Mesothelial cell of epicardium (in vitro differentiated cells): ENCODE measurements around the gene ARPIN. TPM values are rescaled to one million over a fixed set of nuclear protein-coding genes. Genes with fewer than 3 reads are reported as not detected.

Experiments
- DNase-seq, 2 experiments: peaks; one replicate each; pipeline ENCODE4 v3.0.0; 2021; ENCODE audit warnings: low spot score in 2 of 2; ENCODE audit not compliant: unreplicated experiment in 2 of 2
- H3K27ac Mint-ChIP-seq: 2 replicates; pipeline ENCODE4 v1.8.0; 2021; ENCODE audit warnings: mixed read lengths
- H3K27me3 Mint-ChIP-seq: 2 replicates; pipeline ENCODE4 v1.8.0; 2021; ENCODE audit warnings: low read depth, mixed read lengths
- H3K36me3 Mint-ChIP-seq: 2 replicates; pipeline ENCODE4 v1.8.0; 2021; ENCODE audit warnings: mixed read lengths
- H3K4me1 Mint-ChIP-seq: 2 replicates; pipeline ENCODE4 v1.8.0; 2021; ENCODE audit warnings: mixed read lengths
- H3K4me3 Mint-ChIP-seq: 2 replicates; pipeline ENCODE4 v1.8.0; 2021; ENCODE audit warnings: mild to moderate bottlenecking, moderate library complexity, mixed read lengths
- H3K9me3 Mint-ChIP-seq: 2 replicates; pipeline ENCODE4 v1.8.0; 2021; ENCODE audit warnings: mixed read lengths
- total RNA-seq: library from RNA; stranded (reverse); gene quantifications from 3 replicates; pipeline ENCODE4 v1.2.1, GENCODE V29; 2021
- TF ChIP-seq, protein P1 (sequence below): fragments of 200-600 bp; sonication (generic); IDR thresholded peaks from one replicate; pipeline ENCODE4 v1.5.0; 2021; ENCODE audit warnings: antibody characterized with exemption; ENCODE audit not compliant: unreplicated experiment

ARPIN gene
- total RNA-seq, 1 donor from 2014 or later, result 26.4 TPM

DNA sequence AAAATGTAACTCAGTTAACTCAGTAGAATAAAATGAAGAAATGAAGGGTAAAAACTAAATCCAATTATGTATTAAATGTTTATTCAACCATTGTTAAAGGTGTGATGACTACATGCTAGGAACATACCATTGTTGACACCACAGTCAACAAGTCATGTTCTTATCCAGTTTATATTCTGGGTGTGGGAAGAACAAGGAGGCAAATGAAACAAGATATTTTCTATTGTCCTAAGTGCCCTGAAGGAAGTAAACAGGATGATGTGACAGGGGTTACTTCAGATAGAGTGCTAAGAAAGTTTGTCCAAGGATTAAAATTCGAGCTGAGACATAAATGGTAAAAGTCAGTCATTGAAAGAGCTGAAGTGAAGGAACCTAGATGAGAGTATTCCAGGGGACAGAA, 32.0 kb downstream of the ARPIN start:
- H3K36me3 Mint-ChIP-seq, result peaks cover 29% of the 10 kb centered on the region
- no peaks in the 10 kb centered on the region for H3K27me3 Mint-ChIP-seq
- TF ChIP-seq, protein P1, sequence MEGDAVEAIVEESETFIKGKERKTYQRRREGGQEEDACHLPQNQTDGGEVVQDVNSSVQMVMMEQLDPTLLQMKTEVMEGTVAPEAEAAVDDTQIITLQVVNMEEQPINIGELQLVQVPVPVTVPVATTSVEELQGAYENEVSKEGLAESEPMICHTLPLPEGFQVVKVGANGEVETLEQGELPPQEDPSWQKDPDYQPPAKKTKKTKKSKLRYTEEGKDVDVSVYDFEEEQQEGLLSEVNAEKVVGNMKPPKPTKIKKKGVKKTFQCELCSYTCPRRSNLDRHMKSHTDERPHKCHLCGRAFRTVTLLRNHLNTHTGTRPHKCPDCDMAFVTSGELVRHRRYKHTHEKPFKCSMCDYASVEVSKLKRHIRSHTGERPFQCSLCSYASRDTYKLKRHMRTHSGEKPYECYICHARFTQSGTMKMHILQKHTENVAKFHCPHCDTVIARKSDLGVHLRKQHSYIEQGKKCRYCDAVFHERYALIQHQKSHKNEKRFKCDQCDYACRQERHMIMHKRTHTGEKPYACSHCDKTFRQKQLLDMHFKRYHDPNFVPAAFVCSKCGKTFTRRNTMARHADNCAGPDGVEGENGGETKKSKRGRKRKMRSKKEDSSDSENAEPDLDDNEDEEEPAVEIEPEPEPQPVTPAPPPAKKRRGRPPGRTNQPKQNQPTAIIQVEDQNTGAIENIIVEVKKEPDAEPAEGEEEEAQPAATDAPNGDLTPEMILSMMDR, result no peak
- H3K27ac Mint-ChIP-seq, result no peak overlapping the region
- H3K4me3 Mint-ChIP-seq, result no peak overlapping the region
- H3K4me1 Mint-ChIP-seq, result no peaks in the 10 kb centered on the region
- no peak for DNase-seq
- H3K9me3 Mint-ChIP-seq, result no peaks in the 10 kb centered on the region

DNA sequence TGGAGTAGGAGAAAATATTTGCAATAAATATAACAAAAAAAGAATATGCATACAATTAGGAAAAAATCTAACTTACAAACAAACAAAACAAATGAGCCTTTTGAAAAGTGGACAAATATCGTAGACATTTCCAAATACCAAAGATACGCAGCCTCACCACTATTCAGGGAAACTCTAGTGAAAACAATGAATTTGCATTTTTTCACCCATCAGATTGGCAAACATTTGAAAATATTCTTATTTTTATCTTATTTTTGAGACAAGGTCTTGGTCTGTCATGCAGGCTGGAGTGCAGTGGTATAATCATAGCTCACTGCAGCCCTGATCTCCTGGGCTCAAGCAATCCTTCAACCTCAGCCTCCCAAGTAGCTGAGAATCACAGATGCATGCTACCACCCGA, 34.4 kb downstream of the ARPIN start:
- Mint-ChIP-seq H3K9me3 (no peaks in the 10 kb centered on the region), H3K27ac (no peak overlapping the region), H3K4me3 (no peak overlapping the region), H3K36me3 (peaks cover 23% of the 10 kb centered on the region), H3K27me3 (no peaks in the 10 kb centered on the region), H3K4me1 (no peaks in the 10 kb centered on the region)
- TF ChIP-seq, protein P1, result no peak
- no peak for DNase-seq

GRCh38 chr15:89877083-89877425, 35.7 kb downstream of the ARPIN start:
- Mint-ChIP-seq H3K36me3 (peaks cover 21% of the 10 kb centered on the region), H3K4me1 (no peaks in the 10 kb centered on the region)

GRCh38 chr15:89876396-89877082, 36.2 kb downstream of the ARPIN start:
- Mint-ChIP-seq H3K27me3 (no peaks in the 10 kb centered on the region), H3K4me1 (no peaks in the 10 kb centered on the region), H3K36me3 (peaks cover 22% of the 10 kb centered on the region), H3K9me3 (no peaks in the 10 kb centered on the region), H3K27ac (no peak overlapping the region), H3K4me3 (no peak overlapping the region)
- TF ChIP-seq, protein P1, result no peak
- no peak for DNase-seq

More at GRCh38 chr15:89877083-89877425, 35.7 kb downstream of the ARPIN start:
- no peak for DNase-seq
- H3K27me3 Mint-ChIP-seq, result no peaks in the 10 kb centered on the region
- no peak overlapping the region for H3K27ac Mint-ChIP-seq
- no peaks in the 10 kb centered on the region for H3K9me3 Mint-ChIP-seq
- H3K4me3 Mint-ChIP-seq, result no peak overlapping the region
- TF ChIP-seq, protein P1, result no peak

- TF ChIP-seq, protein P1, result no peak
- Mint-ChIP-seq H3K36me3 (peaks cover 22% of the 10 kb centered on the region), H3K4me1 (no peaks in the 10 kb centered on the region), H3K27me3 (no peaks in the 10 kb centered on the region), H3K27ac (no peak overlapping the region), H3K9me3 (no peaks in the 10 kb centered on the region), H3K4me3 (no peak overlapping the region)
- DNase-seq, result no peak
Observed at GRCh38 chr15:89875741-89876140, 37.0 kb downstream of the ARPIN start.
